Fibroblast of the aortic adventitia (primary cell): ENCODE data around the gene APBA2. TPM values are rescaled to one million over a fixed set of nuclear protein-coding genes. Genes with fewer than 3 reads are reported as not detected.

ENCODE experiments used
- DNase-seq: peaks from one replicate; pipeline ENCODE4 v3.0.0-alpha.2; 2010; ENCODE audit warnings: low read depth
- H3K4me3 ChIP-seq: 2 replicates; pipeline ENCODE4 v1.5.1; 2011; ENCODE audit warnings: low read depth, mild to moderate bottlenecking, control low read depth, low read length, moderate library complexity
- total RNA-seq: library from RNA; depleted of rRNA; stranded (reverse); fragments of >200 nt; gene quantifications from 2 replicates; pipeline ENCODE4 v1.2.3, GENCODE V29; 2012; ENCODE audit warnings: low replicate concordance
- TF ChIP-seq, protein P1 (sequence below): IDR thresholded peaks from 2 replicates; pipeline ENCODE4 v1.5.1; 2011; ENCODE audit warnings: mild to moderate bottlenecking, low read length, control low read depth, inconsistent platforms; ENCODE audit not compliant: insufficient read depth

The APBA2 gene
- total RNA-seq, 1 donor: 1.8 TPM

DNA sequence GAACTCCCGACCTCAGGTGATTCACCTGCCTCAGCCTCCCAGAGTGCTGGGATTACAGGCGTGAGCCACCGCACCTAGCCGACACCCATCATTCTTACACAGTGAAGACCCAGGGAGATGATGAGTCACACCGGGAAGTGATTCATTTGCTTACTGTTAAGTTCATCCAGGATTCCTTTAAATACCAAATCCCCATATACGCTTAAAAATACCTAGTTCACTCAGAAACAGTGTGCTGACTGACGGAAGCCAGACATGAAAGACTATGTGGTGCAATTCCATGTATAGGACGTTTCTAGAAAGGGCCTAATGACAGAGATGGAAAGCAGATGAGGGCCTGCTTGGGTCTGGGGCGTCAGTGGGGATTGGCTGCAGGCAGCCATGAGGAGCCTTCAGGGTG, 75.2 kb downstream of the APBA2 start:
- DNase-seq: no peak
- TF ChIP-seq, protein P1, sequence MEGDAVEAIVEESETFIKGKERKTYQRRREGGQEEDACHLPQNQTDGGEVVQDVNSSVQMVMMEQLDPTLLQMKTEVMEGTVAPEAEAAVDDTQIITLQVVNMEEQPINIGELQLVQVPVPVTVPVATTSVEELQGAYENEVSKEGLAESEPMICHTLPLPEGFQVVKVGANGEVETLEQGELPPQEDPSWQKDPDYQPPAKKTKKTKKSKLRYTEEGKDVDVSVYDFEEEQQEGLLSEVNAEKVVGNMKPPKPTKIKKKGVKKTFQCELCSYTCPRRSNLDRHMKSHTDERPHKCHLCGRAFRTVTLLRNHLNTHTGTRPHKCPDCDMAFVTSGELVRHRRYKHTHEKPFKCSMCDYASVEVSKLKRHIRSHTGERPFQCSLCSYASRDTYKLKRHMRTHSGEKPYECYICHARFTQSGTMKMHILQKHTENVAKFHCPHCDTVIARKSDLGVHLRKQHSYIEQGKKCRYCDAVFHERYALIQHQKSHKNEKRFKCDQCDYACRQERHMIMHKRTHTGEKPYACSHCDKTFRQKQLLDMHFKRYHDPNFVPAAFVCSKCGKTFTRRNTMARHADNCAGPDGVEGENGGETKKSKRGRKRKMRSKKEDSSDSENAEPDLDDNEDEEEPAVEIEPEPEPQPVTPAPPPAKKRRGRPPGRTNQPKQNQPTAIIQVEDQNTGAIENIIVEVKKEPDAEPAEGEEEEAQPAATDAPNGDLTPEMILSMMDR: no peak
- H3K4me3 ChIP-seq: no peak overlapping the region

GRCh38 chr15:28961391-28961790, 75.6 kb downstream of the APBA2 start:
- no peak overlapping the region for H3K4me3 ChIP-seq
- TF ChIP-seq, protein P1: no peak
- DNase-seq: no peak

DNA sequence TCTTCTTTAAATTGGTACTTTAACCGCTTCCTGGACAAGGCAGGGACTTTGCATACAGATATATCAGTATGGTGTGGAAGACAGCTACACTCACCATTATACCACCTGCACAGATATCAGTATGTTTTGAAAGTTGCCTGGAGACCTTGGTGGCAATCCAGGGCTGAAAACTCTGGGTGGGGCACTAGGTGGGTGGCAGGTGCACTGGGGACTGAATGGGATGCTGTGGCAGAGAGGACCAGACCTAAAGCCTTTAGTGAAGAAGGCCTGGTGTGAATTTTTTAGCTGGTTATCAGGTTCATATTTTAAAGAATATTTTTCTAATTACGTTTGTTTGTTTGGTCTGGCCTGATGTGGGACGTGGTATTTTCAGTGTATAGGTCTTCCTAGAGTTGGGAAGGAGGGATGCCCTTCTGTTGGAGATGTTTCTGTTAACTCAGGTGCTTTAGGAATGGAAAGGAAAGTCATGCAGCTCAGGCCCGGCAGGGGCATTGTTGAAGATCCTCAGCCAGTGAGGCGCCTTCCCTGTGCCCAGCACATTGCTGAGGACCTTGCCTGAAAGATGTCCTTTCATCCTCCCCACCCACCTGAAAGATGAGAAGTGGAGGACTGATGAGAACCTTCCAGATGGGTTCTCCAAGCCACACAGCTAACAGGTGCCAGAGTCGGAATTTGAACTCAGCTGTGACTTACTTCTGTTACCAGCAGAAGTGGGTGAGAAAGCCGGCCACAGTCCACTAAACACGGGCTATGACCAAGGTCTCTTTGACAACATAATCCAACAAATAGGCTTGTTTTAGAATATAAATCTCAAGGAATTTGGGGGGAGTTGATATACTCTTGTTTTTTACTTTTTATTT, 77.3 kb downstream of the APBA2 start:
- no peak overlapping the region for H3K4me3 ChIP-seq
- TF ChIP-seq, protein P1: no peak
- no peak for DNase-seq

- DNase-seq: no peak
- H3K4me3 ChIP-seq: no peak overlapping the region
- TF ChIP-seq, protein P1: no peak
These were observed 77.9 kb downstream of the APBA2 start for GRCh38 chr15:28963711-28964081.

- H3K4me3 ChIP-seq: no peak overlapping the region
- DNase-seq: no peak
- TF ChIP-seq, protein P1: no peak
These were observed 78.3 kb downstream of the APBA2 start for GRCh38 chr15:28964098-28964497.

DNA sequence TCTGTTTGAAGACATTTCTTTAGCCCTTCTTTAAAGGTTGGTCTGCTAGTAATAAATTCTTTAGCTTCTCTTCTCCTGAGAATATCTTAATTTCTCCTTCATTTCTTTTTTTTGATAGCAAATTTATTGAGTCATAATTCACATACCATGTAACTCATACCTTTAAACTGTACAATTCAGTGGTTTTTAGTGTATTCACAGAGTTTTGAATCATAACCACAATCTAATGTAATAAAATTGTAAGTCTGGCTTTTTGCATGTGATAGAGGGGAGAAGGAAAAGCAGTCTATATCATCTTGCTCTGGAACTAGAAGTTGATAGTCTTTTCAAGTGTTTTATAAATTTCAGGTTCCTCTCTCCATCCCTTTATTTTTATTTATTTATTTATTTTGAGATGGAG, 81.3 kb downstream of the APBA2 start:
- no peak overlapping the region for H3K4me3 ChIP-seq
- DNase-seq: no peak
- TF ChIP-seq, protein P1: no peak

- TF ChIP-seq, protein P1: no peak
- DNase-seq: no peak
- H3K4me3 ChIP-seq: no peak overlapping the region
These were observed 82.2 kb downstream of the APBA2 start for GRCh38 chr15:28967990-28968389.
